Measurements from ENCODE around the gene FOXC2. TPM values are rescaled to one million over a fixed set of nuclear protein-coding genes. Genes with fewer than 3 reads are reported as not detected.

Gene FOXC2
- polyA plus RNA-seq, 1 of the 3 experiments (the other 2 are of a cell fraction) = 1.3 TPM

DNA sequence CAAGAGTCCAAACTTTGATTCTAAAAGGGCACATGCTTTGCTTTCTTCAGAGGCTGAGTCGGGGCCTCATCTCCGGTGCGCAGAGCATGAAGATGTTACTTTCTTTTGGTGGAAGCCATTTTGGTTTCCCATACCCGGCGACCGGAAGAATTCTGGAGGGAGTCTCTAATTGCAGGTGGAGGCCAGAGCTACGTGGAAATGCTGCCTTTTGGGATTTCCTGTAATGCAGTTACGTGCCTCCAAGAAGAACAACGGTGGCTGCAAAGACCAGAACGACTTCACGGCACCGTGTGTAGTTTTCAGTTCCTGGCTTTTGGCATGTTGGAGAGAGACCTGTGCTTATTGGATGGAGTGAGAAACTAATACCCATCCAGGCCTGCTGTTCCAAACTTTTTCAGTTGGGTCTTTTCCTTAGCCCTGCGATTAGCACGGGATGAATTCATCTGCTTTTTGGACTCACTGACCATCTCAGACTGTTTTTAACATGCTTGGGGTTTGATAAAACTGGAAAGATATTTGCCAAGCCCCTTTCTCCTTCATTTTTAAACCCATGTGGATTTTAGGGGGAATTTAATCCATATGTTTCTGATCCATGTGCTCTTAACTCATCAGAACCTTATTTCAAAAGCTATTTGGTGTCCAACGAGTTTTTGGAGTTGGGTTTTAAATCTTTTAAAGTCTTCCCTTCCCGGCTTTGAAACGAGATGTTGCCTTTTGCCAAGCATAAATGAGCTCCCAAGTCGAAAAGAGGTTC is 30.7 kb downstream of the FOXC2 start:
- no peak for TF ChIP-seq MXI1 (IDR thresholded peaks at IDR 0.05; ENCODE audit: low read depth, low read length)
- TF ChIP-seq, protein P1, sequence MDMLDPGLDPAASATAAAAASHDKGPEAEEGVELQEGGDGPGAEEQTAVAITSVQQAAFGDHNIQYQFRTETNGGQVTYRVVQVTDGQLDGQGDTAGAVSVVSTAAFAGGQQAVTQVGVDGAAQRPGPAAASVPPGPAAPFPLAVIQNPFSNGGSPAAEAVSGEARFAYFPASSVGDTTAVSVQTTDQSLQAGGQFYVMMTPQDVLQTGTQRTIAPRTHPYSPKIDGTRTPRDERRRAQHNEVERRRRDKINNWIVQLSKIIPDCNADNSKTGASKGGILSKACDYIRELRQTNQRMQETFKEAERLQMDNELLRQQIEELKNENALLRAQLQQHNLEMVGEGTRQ (IDR thresholded peaks at IDR 0.05; ENCODE audit: borderline replicate concordance, low read depth, low read length) = no peak
- no peak for TF ChIP-seq FOSL2 (IDR thresholded peaks at IDR 0.05; ENCODE audit: borderline replicate concordance, low read depth)
- TF ChIP-seq, protein P2, sequence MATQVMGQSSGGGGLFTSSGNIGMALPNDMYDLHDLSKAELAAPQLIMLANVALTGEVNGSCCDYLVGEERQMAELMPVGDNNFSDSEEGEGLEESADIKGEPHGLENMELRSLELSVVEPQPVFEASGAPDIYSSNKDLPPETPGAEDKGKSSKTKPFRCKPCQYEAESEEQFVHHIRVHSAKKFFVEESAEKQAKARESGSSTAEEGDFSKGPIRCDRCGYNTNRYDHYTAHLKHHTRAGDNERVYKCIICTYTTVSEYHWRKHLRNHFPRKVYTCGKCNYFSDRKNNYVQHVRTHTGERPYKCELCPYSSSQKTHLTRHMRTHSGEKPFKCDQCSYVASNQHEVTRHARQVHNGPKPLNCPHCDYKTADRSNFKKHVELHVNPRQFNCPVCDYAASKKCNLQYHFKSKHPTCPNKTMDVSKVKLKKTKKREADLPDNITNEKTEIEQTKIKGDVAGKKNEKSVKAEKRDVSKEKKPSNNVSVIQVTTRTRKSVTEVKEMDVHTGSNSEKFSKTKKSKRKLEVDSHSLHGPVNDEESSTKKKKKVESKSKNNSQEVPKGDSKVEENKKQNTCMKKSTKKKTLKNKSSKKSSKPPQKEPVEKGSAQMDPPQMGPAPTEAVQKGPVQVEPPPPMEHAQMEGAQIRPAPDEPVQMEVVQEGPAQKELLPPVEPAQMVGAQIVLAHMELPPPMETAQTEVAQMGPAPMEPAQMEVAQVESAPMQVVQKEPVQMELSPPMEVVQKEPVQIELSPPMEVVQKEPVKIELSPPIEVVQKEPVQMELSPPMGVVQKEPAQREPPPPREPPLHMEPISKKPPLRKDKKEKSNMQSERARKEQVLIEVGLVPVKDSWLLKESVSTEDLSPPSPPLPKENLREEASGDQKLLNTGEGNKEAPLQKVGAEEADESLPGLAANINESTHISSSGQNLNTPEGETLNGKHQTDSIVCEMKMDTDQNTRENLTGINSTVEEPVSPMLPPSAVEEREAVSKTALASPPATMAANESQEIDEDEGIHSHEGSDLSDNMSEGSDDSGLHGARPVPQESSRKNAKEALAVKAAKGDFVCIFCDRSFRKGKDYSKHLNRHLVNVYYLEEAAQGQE (IDR thresholded peaks at IDR 0.05; ENCODE audit: low read depth, low read length) = no peak
- TF ChIP-seq, protein P3, sequence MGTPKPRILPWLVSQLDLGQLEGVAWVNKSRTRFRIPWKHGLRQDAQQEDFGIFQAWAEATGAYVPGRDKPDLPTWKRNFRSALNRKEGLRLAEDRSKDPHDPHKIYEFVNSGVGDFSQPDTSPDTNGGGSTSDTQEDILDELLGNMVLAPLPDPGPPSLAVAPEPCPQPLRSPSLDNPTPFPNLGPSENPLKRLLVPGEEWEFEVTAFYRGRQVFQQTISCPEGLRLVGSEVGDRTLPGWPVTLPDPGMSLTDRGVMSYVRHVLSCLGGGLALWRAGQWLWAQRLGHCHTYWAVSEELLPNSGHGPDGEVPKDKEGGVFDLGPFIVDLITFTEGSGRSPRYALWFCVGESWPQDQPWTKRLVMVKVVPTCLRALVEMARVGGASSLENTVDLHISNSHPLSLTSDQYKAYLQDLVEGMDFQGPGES (IDR thresholded peaks at IDR 0.05; ENCODE audit: low read depth, low read length) = no peak
- TF ChIP-seq EZH2phosphoT487 (IDR thresholded peaks at IDR 0.05; ENCODE audit: borderline replicate concordance, low read depth) = no peak
- TF ChIP-seq, protein P4, sequence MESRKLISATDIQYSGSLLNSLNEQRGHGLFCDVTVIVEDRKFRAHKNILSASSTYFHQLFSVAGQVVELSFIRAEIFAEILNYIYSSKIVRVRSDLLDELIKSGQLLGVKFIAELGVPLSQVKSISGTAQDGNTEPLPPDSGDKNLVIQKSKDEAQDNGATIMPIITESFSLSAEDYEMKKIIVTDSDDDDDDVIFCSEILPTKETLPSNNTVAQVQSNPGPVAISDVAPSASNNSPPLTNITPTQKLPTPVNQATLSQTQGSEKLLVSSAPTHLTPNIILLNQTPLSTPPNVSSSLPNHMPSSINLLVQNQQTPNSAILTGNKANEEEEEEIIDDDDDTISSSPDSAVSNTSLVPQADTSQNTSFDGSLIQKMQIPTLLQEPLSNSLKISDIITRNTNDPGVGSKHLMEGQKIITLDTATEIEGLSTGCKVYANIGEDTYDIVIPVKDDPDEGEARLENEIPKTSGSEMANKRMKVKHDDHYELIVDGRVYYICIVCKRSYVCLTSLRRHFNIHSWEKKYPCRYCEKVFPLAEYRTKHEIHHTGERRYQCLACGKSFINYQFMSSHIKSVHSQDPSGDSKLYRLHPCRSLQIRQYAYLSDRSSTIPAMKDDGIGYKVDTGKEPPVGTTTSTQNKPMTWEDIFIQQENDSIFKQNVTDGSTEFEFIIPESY (IDR thresholded peaks at IDR 0.05; ENCODE audit: borderline replicate concordance, low read depth) = no peak
- TF ChIP-seq JUND (IDR thresholded peaks at IDR 0.05) = no peak
- no peak for TF ChIP-seq TEAD4 (IDR thresholded peaks at IDR 0.05; ENCODE audit: borderline replicate concordance, insufficient read depth)
- Histone ChIP-seq H3K4me2 (no peak overlapping the region), H3K4me1 (ENCODE audit: control insufficient read depth in 1 of 2, insufficient read depth in 2 of 2, low read depth in 1 of 2, low read length in 1 of 2) (peaks cover 2 to 13% of the 10 kb centered on the region in 2 experiments; a peak in 2 of 4 replicates), H3K27ac (ENCODE audit: low read depth in 2 of 2, low read length in 1 of 2) (peak overlapping the region in 1 of 2 experiments; percentile 58; a peak in 1 of 4 replicates), H3K9me3 (no peaks in the 10 kb centered on the region), H3K36me3 (replicated peaks in 1 of 2; ENCODE audit: control insufficient read depth in 1 of 2, insufficient read depth in 2 of 2, low read length in 1 of 2) (no peaks in the 10 kb centered on the region), H3K9ac (no peak overlapping the region), H3K4me3 (ENCODE audit: low read depth in 2 of 2, low read length in 1 of 2) (no peak overlapping the region), H2AFZ (ENCODE audit: low read depth) (peak overlapping the region; percentile 24; the same call in 1 of the 2 replicates), H3K79me2 (ENCODE audit: insufficient read depth) (peaks cover 2% of the 10 kb centered on the region; the same call in 1 of the 2 replicates), H3K9me2 (no peaks in the 10 kb centered on the region), H3K27me3 (ENCODE audit: insufficient read depth) (no peaks in the 10 kb centered on the region), H4K20me1 (ENCODE audit: insufficient read depth) (no peaks in the 10 kb centered on the region), H3F3A (replicated peaks; ENCODE audit: insufficient read depth) (peaks cover 16% of the 10 kb centered on the region)
- ChIA-PET CTCF (no interaction called here), POLR2A (no interaction called here)
- no peak for DNase-seq
- WGBS (ENCODE audit: low lambda C conversion rate) = 56% methylated on average over 18 of the region's 18 CpGs

All from SK-N-SH (cell line).